ENCODE data around the gene LRMDA. TPM values are rescaled to one million over a fixed set of nuclear protein-coding genes. Genes with fewer than 3 reads are reported as not detected.

LRMDA gene
- total RNA-seq, 1 donor from 2014 or later = 7.3 TPM

- H3K36me3 ChIP-seq (ENCODE audit: control insufficient read depth in 3 of 3, insufficient read depth in 3 of 3, low read length in 3 of 3) = no peaks in the 10 kb centered on the region
- H3K27ac ChIP-seq (ENCODE audit: low read depth, low read length) = no peak overlapping the region
- H3K27me3 ChIP-seq (ENCODE audit: control insufficient read depth in 3 of 3, insufficient read depth in 3 of 3, low read length in 3 of 3) = peaks cover 2 to 19% (median 5%) of the 10 kb centered on the region in 3 donors
- peaks cover 0 to 5% (median 0%) of the 10 kb centered on the region in 3 donors for H3K4me1 ChIP-seq (ENCODE audit: control insufficient read depth in 3 of 3, insufficient read depth in 3 of 3, low read length in 3 of 3)
- H3K9ac ChIP-seq (ENCODE audit: low read depth in 1 of 3, low read length in 3 of 3) = no peak overlapping the region
- H3K4me3 ChIP-seq (ENCODE audit: low read length in 3 of 3) = no peak overlapping the region
- H3K9me3 ChIP-seq (ENCODE audit: control insufficient read depth in 3 of 3, low read length in 3 of 3) = no peaks in the 10 kb centered on the region
These were observed 21.6 kb downstream of the LRMDA start for GRCh38 chr10:75452997-75453396.

- Histone ChIP-seq H3K27me3 (ENCODE audit: control insufficient read depth in 3 of 3, insufficient read depth in 3 of 3, low read length in 3 of 3) (peaks cover 2 to 19% (median 3%) of the 10 kb centered on the region in 3 donors), H3K9me3 (ENCODE audit: control insufficient read depth in 3 of 3, low read length in 3 of 3) (no peaks in the 10 kb centered on the region), H3K4me1 (ENCODE audit: control insufficient read depth in 3 of 3, insufficient read depth in 3 of 3, low read length in 3 of 3) (no peaks in the 10 kb centered on the region), H3K36me3 (ENCODE audit: control insufficient read depth in 3 of 3, insufficient read depth in 3 of 3, low read length in 3 of 3) (no peaks in the 10 kb centered on the region), H3K27ac (ENCODE audit: low read depth, low read length) (no peak overlapping the region), H3K9ac (ENCODE audit: low read depth in 1 of 3, low read length in 3 of 3) (no peak overlapping the region), H3K4me3 (ENCODE audit: low read length in 3 of 3) (no peak overlapping the region)
These were observed 24.7 kb downstream of the LRMDA start for GRCh38 chr10:75456122-75456521.

- Histone ChIP-seq H3K9ac (ENCODE audit: low read depth in 1 of 3, low read length in 3 of 3) (no peak overlapping the region), H3K27me3 (ENCODE audit: control insufficient read depth in 3 of 3, insufficient read depth in 3 of 3, low read length in 3 of 3) (peaks cover 0 to under 1% (median 0%) of the 10 kb centered on the region in 3 donors)
These were observed 28.6 kb downstream of the LRMDA start for GRCh38 chr10:75460059-75460458.

GRCh38 chr10:75461672-75462649 lies 30.5 kb downstream of the LRMDA start:
- Histone ChIP-seq H3K4me3 (ENCODE audit: low read length in 3 of 3) (no peak overlapping the region), H3K36me3 (ENCODE audit: control insufficient read depth in 3 of 3, insufficient read depth in 3 of 3, low read length in 3 of 3) (no peaks in the 10 kb centered on the region), H3K9ac (ENCODE audit: low read depth in 1 of 3, low read length in 3 of 3) (no peak overlapping the region), H3K27me3 (ENCODE audit: control insufficient read depth in 3 of 3, insufficient read depth in 3 of 3, low read length in 3 of 3) (peaks cover 0 to 1% (median 0%) of the 10 kb centered on the region in 3 donors), H3K27ac (ENCODE audit: low read depth, low read length) (no peak overlapping the region), H3K4me1 (ENCODE audit: control insufficient read depth in 3 of 3, insufficient read depth in 3 of 3, low read length in 3 of 3) (no peaks in the 10 kb centered on the region), H3K9me3 (ENCODE audit: control insufficient read depth in 3 of 3, low read length in 3 of 3) (no peaks in the 10 kb centered on the region)

More at GRCh38 chr10:75460059-75460458, 28.6 kb downstream of the LRMDA start:
- Histone ChIP-seq H3K36me3 (ENCODE audit: control insufficient read depth in 3 of 3, insufficient read depth in 3 of 3, low read length in 3 of 3) (no peaks in the 10 kb centered on the region), H3K9me3 (ENCODE audit: control insufficient read depth in 3 of 3, low read length in 3 of 3) (no peaks in the 10 kb centered on the region), H3K27ac (ENCODE audit: low read depth, low read length) (no peak overlapping the region), H3K4me3 (ENCODE audit: low read length in 3 of 3) (no peak overlapping the region), H3K4me1 (ENCODE audit: control insufficient read depth in 3 of 3, insufficient read depth in 3 of 3, low read length in 3 of 3) (no peaks in the 10 kb centered on the region)

- Histone ChIP-seq H3K4me1 (ENCODE audit: control insufficient read depth in 3 of 3, insufficient read depth in 3 of 3, low read length in 3 of 3) (no peaks in the 10 kb centered on the region), H3K36me3 (ENCODE audit: control insufficient read depth in 3 of 3, insufficient read depth in 3 of 3, low read length in 3 of 3) (no peaks in the 10 kb centered on the region)
These were observed 31.4 kb downstream of the LRMDA start for GRCh38 chr10:75462865-75463264.

GRCh38 chr10:75464478-75465449 lies 33.3 kb downstream of the LRMDA start:
- Histone ChIP-seq H3K9ac (ENCODE audit: low read depth in 1 of 3, low read length in 3 of 3) (no peak overlapping the region), H3K36me3 (ENCODE audit: control insufficient read depth in 3 of 3, insufficient read depth in 3 of 3, low read length in 3 of 3) (no peaks in the 10 kb centered on the region), H3K4me1 (ENCODE audit: control insufficient read depth in 3 of 3, insufficient read depth in 3 of 3, low read length in 3 of 3) (peaks cover 5 to 7% (median 5%) of the 10 kb centered on the region in 3 donors), H3K27me3 (ENCODE audit: control insufficient read depth in 3 of 3, insufficient read depth in 3 of 3, low read length in 3 of 3) (peaks cover 0 to 2% (median 0%) of the 10 kb centered on the region in 3 donors), H3K4me3 (ENCODE audit: low read length in 3 of 3) (no peak overlapping the region), H3K9me3 (ENCODE audit: control insufficient read depth in 3 of 3, low read length in 3 of 3) (no peaks in the 10 kb centered on the region), H3K27ac (ENCODE audit: low read depth, low read length) (no peak overlapping the region)

More at GRCh38 chr10:75462865-75463264, 31.4 kb downstream of the LRMDA start:
- no peak overlapping the region for H3K27ac ChIP-seq (ENCODE audit: low read depth, low read length)
- H3K27me3 ChIP-seq (ENCODE audit: control insufficient read depth in 3 of 3, insufficient read depth in 3 of 3, low read length in 3 of 3) = peaks cover 0 to 2% (median 0%) of the 10 kb centered on the region in 3 donors
- H3K4me3 ChIP-seq (ENCODE audit: low read length in 3 of 3) = no peak overlapping the region
- no peak overlapping the region for H3K9ac ChIP-seq (ENCODE audit: low read depth in 1 of 3, low read length in 3 of 3)
- no peaks in the 10 kb centered on the region for H3K9me3 ChIP-seq (ENCODE audit: control insufficient read depth in 3 of 3, low read length in 3 of 3)

- Histone ChIP-seq H3K4me3 (ENCODE audit: low read length in 3 of 3) (no peak overlapping the region), H3K9me3 (ENCODE audit: control insufficient read depth in 3 of 3, low read length in 3 of 3) (no peaks in the 10 kb centered on the region), H3K4me1 (ENCODE audit: control insufficient read depth in 3 of 3, insufficient read depth in 3 of 3, low read length in 3 of 3) (peaks cover 5 to 9% (median 7%) of the 10 kb centered on the region in 3 donors), H3K27me3 (ENCODE audit: control insufficient read depth in 3 of 3, insufficient read depth in 3 of 3, low read length in 3 of 3) (peaks cover 0 to 2% (median 0%) of the 10 kb centered on the region in 3 donors), H3K36me3 (ENCODE audit: control insufficient read depth in 3 of 3, insufficient read depth in 3 of 3, low read length in 3 of 3) (no peaks in the 10 kb centered on the region), H3K27ac (ENCODE audit: low read depth, low read length) (no peak overlapping the region), H3K9ac (ENCODE audit: low read depth in 1 of 3, low read length in 3 of 3) (no peak overlapping the region)
These were observed 34.0 kb downstream of the LRMDA start for GRCh38 chr10:75465450-75465827.

- H3K9ac ChIP-seq (ENCODE audit: low read depth in 1 of 3, low read length in 3 of 3) = no peak overlapping the region
- H3K9me3 ChIP-seq (ENCODE audit: control insufficient read depth in 3 of 3, low read length in 3 of 3) = no peaks in the 10 kb centered on the region
- peaks cover 0 to 2% (median 0%) of the 10 kb centered on the region in 3 donors for H3K27me3 ChIP-seq (ENCODE audit: control insufficient read depth in 3 of 3, insufficient read depth in 3 of 3, low read length in 3 of 3)
- H3K4me3 ChIP-seq (ENCODE audit: low read length in 3 of 3) = no peak overlapping the region
- no peak overlapping the region for H3K27ac ChIP-seq (ENCODE audit: low read depth, low read length)
- H3K4me1 ChIP-seq (ENCODE audit: control insufficient read depth in 3 of 3, insufficient read depth in 3 of 3, low read length in 3 of 3) = peaks cover 9 to 12% (median 12%) of the 10 kb centered on the region in 3 donors
- no peaks in the 10 kb centered on the region for H3K36me3 ChIP-seq (ENCODE audit: control insufficient read depth in 3 of 3, insufficient read depth in 3 of 3, low read length in 3 of 3)
These were observed 34.6 kb downstream of the LRMDA start for GRCh38 chr10:75466001-75466400.

GRCh38 chr10:75466886-75467285 lies 35.5 kb downstream of the LRMDA start:
- H3K27ac ChIP-seq (ENCODE audit: low read depth, low read length) = no peak overlapping the region
- no peaks in the 10 kb centered on the region for H3K9me3 ChIP-seq (ENCODE audit: control insufficient read depth in 3 of 3, low read length in 3 of 3)
- H3K9ac ChIP-seq (ENCODE audit: low read depth in 1 of 3, low read length in 3 of 3) = no peak overlapping the region
- H3K4me1 ChIP-seq (ENCODE audit: control insufficient read depth in 3 of 3, insufficient read depth in 3 of 3, low read length in 3 of 3) = peaks cover 9 to 12% (median 12%) of the 10 kb centered on the region in 3 donors
- no peak overlapping the region for H3K4me3 ChIP-seq (ENCODE audit: low read length in 3 of 3)
- peaks cover 0 to 2% (median 0%) of the 10 kb centered on the region in 3 donors for H3K27me3 ChIP-seq (ENCODE audit: control insufficient read depth in 3 of 3, insufficient read depth in 3 of 3, low read length in 3 of 3)
- H3K36me3 ChIP-seq (ENCODE audit: control insufficient read depth in 3 of 3, insufficient read depth in 3 of 3, low read length in 3 of 3) = no peaks in the 10 kb centered on the region
